K562 (cell line): ENCODE results near the gene HAT1. TPM values are rescaled to one million over a fixed set of nuclear protein-coding genes. Genes with fewer than 3 reads are reported as not detected.

Experiments used
- C11orf30 ChIP-seq: fragments of 450-650 bp; IDR thresholded peaks from 2 replicates; pipeline ENCODE4 v1.6.1; 2016; ENCODE audit warnings: low read depth, mild to moderate bottlenecking
- HLTF ChIP-seq: fragments of 450-650 bp; IDR thresholded peaks from 2 replicates; pipeline ENCODE4 v1.6.1; 2016
- MAFG ChIP-seq: fragments of 450-650 bp; conservative IDR thresholded peaks from 2 replicates; pipeline ENCODE4 v1.6.1; 2016; ENCODE audit warnings: missing genetic modification characterization, missing compliant biosample characterization
- MTA3 ChIP-seq: fragments of 450-650 bp; formaldehyde crosslinking; IDR thresholded peaks from 2 replicates; pipeline ENCODE4 v1.6.1; 2017; ENCODE audit warnings: mild to moderate bottlenecking, borderline replicate concordance
- POLR2AphosphoS2 ChIP-seq: IDR thresholded peaks from 2 replicates; pipeline ENCODE4 v1.6.1; 2012; ENCODE audit warnings: low read length, improper control_type of control experiment
- SMC3 ChIP-seq: conservative IDR thresholded peaks from 2 replicates; pipeline ENCODE4 v1.6.1; 2011; ENCODE audit warnings: low read depth, low read length, improper control_type of control experiment; ENCODE audit not compliant: insufficient read depth
- TEAD2 ChIP-seq: fragments of 450-650 bp; IDR thresholded peaks from 2 replicates; pipeline ENCODE4 v1.6.1; 2016; ENCODE audit warnings: missing genetic modification characterization, control low read depth, missing compliant biosample characterization
- THRAP3 ChIP-seq: fragments of 450-650 bp; IDR thresholded peaks from 2 replicates; pipeline ENCODE4 v1.6.1; 2016; ENCODE audit warnings: mild to moderate bottlenecking, inconsistent platforms, borderline replicate concordance
- TRIM28 ChIP-seq: fragments of 450-650 bp; IDR thresholded peaks from 2 replicates; pipeline ENCODE4 v1.6.1; 2017
- ZNF184 ChIP-seq: sonication (generic); formaldehyde crosslinking; IDR thresholded peaks from 2 replicates; pipeline ENCODE4 v1.5.0; 2020; ENCODE audit warnings: missing genetic modification reagents
- ZNF316 ChIP-seq: fragments of 450-650 bp; IDR thresholded peaks from 2 replicates; pipeline ENCODE4 v1.6.1; 2016
- ZNF318 ChIP-seq, 2 experiments: fragments of 450-650 bp; IDR thresholded peaks; 2 replicates each; pipeline ENCODE4 v1.6.1; 2016; ENCODE audit warnings: mild to moderate bottlenecking in 2 of 2, borderline replicate concordance in 1 of 2, low read depth in 1 of 2, moderate library complexity in 1 of 2
- polyA plus RNA-seq, 8 experiments: library from polyadenylated mRNA; depleted of rRNA in 4 of 8; stranded (reverse) in 5 of 8; unstranded in 3 of 8; fragments of >200 nt; fragmentation: Nextera tagmentation in 2 of 8; fragmentation: Illumina TruSeq in 1 of 8; extraction: Ambion mirVana in 2 of 8; extraction: Trizol in 1 of 8; gene quantifications; 2 replicates each; pipeline versions ENCODE4 v1.2.1 to v1.2.3, GENCODE V29; 2011 to 2014; ENCODE audit warnings: inconsistent platforms in 1 of 8, missing spikeins in 1 of 8
- total RNA-seq, 7 experiments: library from RNA; depleted of rRNA in 6 of 7; stranded (reverse); fragments of >200 nt in 6 of 7; fragmentation: Illumina TruSeq in 2 of 7; extraction: Trizol in 2 of 7; gene quantifications; 2 replicates each; pipeline versions ENCODE4 v1.2.1 to v1.2.3, GENCODE V29; 2011 to 2021; ENCODE audit warnings: low replicate concordance in 1 of 7
- TF ChIP-seq, protein P1 (sequence below): sonication (generic); formaldehyde crosslinking; IDR thresholded peaks from 2 replicates; pipeline ENCODE4 v1.8.1; 2023; ENCODE audit warnings: mild to moderate bottlenecking, missing genetic modification reagents

HAT1 gene
- total and polyA plus RNA-seq, 9 of the 15 experiments (the other 6 are each of a cell fraction or from before 2014, with no cell fraction given) = 125 to 384 (median 244) TPM

DNA sequence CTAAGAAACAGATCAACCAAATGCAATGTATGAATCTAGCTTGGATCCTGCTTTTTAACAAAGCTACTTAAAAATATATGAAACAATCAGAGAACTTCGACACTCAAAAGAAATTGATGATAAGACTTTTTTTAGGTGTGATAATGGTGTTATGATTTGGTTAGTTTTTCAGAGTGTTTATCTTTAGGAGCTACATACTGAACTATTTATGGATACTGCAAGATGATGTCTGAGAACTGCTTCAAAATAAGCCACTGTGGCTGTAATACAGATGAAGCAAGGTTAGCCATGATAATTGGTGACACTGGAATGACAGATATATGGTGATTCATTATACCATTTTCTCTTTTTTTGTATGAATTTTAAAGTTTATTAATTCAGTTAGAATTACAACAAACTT lies 42.4 kb upstream of the HAT1 start (continued):
- no peak for TF ChIP-seq ZNF318 (IDR thresholded peaks at IDR 0.05; ENCODE audit: borderline replicate concordance in 1 of 2, low read depth in 1 of 2)
- no peak for TF ChIP-seq MTA3
- no peak for TF ChIP-seq HLTF
- no peak for TF ChIP-seq POLR2AphosphoS2
- TF ChIP-seq TEAD2 (tag) = no peak
- no peak for TF ChIP-seq SMC3
- peak; percentile 53 for TF ChIP-seq MAFG (tag)
- TF ChIP-seq, protein P1, sequence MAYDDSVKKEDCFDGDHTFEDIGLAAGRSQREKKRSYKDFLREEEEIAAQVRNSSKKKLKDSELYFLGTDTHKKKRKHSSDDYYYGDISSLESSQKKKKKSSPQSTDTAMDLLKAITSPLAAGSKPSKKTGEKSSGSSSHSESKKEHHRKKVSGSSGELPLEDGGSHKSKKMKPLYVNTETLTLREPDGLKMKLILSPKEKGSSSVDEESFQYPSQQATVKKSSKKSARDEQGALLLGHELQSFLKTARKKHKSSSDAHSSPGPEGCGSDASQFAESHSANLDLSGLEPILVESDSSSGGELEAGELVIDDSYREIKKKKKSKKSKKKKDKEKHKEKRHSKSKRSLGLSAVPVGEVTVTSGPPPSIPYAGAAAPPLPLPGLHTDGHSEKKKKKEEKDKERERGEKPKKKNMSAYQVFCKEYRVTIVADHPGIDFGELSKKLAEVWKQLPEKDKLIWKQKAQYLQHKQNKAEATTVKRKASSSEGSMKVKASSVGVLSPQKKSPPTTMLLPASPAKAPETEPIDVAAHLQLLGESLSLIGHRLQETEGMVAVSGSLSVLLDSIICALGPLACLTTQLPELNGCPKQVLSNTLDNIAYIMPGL (CRISPR knock-in tag) = no peak
- no peak for TF ChIP-seq ZNF184 (CRISPR knock-in tag)
- no peak for TF ChIP-seq THRAP3
- peak; percentile 79 for TF ChIP-seq C11orf30
- TF ChIP-seq ZNF316 = peak; percentile 89
- TF ChIP-seq TRIM28 = no peak
